ENCODE results near the gene PCDHGA6. TPM values are rescaled to one million over a fixed set of nuclear protein-coding genes. Genes with fewer than 3 reads are reported as not detected.
"Not testable (repeated sequence)": the region's sequence is repeated elsewhere in the genome, so short reads cannot be mapped to it uniquely, and the experiment has no call there.

The PCDHGA6 gene
- total RNA-seq, 1 donor from 2014 or later: 0.60 TPM

DNA sequence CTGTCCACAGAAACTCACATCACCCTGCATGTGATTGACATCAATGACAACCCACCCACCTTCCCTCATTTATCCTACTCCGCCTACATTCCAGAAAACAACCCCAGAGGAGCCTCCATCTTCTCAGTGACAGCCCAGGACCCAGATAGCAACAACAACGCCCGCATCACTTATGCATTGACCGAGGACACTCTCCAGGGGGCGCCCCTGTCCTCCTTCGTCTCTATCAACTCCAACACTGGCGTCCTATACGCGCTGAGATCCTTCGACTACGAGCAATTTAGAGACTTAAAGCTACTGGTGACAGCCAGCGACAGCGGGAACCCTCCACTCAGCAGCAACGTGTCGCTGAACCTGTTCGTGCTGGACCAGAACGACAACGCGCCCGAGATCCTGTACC lies 28.4 kb upstream of the PCDHGA6 start:
- Mint-ChIP-seq H3K9me3 (ENCODE audit: low read depth) (peaks cover 39% of the 10 kb centered on the region), H3K4me3 (ENCODE audit: low read depth) (no peak overlapping the region), H3K36me3 (ENCODE audit: insufficient read depth) (peaks cover 8% of the 10 kb centered on the region), H3K4me1 (ENCODE audit: low read depth) (no peaks in the 10 kb centered on the region), H3K27me3 (no peaks in the 10 kb centered on the region), H3K27ac (no peak overlapping the region)
- TF ChIP-seq, protein P1, sequence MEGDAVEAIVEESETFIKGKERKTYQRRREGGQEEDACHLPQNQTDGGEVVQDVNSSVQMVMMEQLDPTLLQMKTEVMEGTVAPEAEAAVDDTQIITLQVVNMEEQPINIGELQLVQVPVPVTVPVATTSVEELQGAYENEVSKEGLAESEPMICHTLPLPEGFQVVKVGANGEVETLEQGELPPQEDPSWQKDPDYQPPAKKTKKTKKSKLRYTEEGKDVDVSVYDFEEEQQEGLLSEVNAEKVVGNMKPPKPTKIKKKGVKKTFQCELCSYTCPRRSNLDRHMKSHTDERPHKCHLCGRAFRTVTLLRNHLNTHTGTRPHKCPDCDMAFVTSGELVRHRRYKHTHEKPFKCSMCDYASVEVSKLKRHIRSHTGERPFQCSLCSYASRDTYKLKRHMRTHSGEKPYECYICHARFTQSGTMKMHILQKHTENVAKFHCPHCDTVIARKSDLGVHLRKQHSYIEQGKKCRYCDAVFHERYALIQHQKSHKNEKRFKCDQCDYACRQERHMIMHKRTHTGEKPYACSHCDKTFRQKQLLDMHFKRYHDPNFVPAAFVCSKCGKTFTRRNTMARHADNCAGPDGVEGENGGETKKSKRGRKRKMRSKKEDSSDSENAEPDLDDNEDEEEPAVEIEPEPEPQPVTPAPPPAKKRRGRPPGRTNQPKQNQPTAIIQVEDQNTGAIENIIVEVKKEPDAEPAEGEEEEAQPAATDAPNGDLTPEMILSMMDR (IDR thresholded peaks at IDR 0.05; ENCODE audit: unreplicated experiment): no peak
- DNase-seq (ENCODE audit: low spot score, unreplicated experiment): no peak

DNA sequence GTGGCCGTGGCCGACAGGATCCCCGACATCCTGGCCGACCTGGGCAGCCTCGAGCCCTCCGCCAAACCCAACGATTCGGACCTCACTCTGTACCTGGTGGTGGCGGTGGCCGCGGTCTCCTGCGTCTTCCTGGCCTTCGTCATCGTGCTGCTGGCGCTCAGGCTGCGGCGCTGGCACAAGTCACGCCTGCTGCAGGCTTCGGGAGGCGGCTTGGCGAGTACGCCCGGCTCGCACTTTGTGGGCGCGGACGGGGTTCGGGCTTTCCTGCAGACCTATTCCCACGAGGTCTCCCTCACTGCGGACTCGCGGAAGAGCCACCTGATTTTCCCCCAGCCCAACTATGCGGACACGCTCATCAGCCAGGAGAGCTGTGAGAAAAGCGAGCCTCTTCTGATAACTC lies 27.7 kb upstream of the PCDHGA6 start:
- not testable (repeated sequence) for H3K4me3 Mint-ChIP-seq (ENCODE audit: low read depth)

DNA sequence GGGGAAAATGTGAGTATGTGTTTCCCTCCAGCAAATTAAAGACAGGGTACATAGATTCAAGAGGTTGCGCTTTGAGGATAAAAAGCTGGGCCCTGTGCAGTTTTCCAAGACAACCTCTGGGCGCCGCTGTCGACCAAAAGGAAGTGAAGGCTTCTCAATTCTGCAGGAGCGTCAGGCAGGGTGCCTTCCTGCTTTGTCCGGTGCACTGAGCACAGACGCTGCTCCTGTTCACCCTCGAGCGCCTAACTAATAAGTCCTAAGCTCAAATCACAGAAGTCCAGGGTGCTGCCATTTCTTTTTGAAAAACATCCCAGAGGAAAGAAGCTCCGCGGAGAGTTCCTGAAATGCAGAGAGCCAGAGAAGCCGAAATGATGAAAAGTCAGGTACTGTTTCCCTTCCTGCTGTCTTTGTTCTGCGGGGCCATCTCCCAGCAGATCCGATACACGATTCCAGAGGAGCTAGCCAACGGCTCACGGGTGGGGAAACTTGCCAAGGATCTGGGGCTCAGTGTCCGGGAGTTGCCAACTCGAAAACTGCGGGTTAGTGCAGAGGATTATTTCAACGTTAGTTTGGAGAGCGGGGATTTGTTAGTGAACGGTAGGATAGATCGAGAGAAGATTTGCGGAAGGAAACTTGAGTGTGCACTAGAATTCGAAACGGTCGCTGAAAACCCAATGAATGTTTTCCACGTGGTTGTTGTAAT lies 23.6 kb upstream of the PCDHGA6 start, which contains the start of gene PCDHGB1:
Gene PCDHGB1, plus strand, starts transcription at position 183 of the 703 bp plus-strand sequence. Its CDS starts 162 bp downstream, at position 345.
- Mint-ChIP-seq H3K9me3 (ENCODE audit: low read depth) (peaks cover 32% of the 10 kb centered on the region), H3K27ac (no peak within 1 kb of the TSS), H3K27me3 (no peaks in the 10 kb centered on the region), H3K4me1 (ENCODE audit: low read depth) (no peaks in the 10 kb centered on the region), H3K36me3 (ENCODE audit: insufficient read depth) (peaks cover 9% of the 10 kb centered on the region), H3K4me3 (ENCODE audit: low read depth) (peak within 1 kb of the TSS; percentile 37)
- TF ChIP-seq, protein P1 (IDR thresholded peaks at IDR 0.05; ENCODE audit: unreplicated experiment): peak; percentile 22
- DNase-seq (ENCODE audit: low spot score, unreplicated experiment): no peak

More for the DNA sequence above, 27.7 kb upstream of the PCDHGA6 start:
- H3K9me3 Mint-ChIP-seq (ENCODE audit: low read depth): peaks cover 40% of the 10 kb centered on the region
- not testable (repeated sequence) for H3K27ac Mint-ChIP-seq; H3K4me1 Mint-ChIP-seq (ENCODE audit: low read depth); DNase-seq (ENCODE audit: low spot score, unreplicated experiment); H3K27me3 Mint-ChIP-seq; H3K36me3 Mint-ChIP-seq (ENCODE audit: insufficient read depth)

DNA sequence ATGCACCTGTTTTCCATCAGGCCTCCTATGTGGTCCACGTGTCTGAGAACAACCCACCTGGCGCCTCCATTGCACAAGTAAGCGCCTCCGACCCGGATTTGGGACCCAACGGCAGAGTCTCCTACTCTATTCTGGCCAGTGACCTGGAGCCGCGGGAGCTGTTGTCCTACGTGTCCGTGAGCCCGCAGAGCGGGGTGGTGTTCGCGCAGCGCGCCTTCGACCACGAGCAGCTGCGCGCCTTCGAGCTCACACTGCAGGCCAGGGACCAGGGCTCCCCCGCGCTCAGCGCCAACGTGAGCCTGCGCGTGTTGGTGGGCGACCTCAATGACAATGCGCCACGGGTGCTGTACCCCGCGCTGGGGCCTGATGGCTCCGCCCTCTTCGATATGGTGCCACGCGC lies 22.1 kb upstream of the PCDHGA6 start:
- Mint-ChIP-seq H3K36me3 (ENCODE audit: insufficient read depth) (peaks cover 10% of the 10 kb centered on the region), H3K4me3 (ENCODE audit: low read depth) (no peak overlapping the region), H3K9me3 (ENCODE audit: low read depth) (peaks cover 38% of the 10 kb centered on the region), H3K27ac (no peak overlapping the region), H3K4me1 (ENCODE audit: low read depth) (no peaks in the 10 kb centered on the region), H3K27me3 (no peaks in the 10 kb centered on the region)
- DNase-seq (ENCODE audit: low spot score, unreplicated experiment): no peak
- TF ChIP-seq, protein P1 (IDR thresholded peaks at IDR 0.05; ENCODE audit: unreplicated experiment): no peak

DNA sequence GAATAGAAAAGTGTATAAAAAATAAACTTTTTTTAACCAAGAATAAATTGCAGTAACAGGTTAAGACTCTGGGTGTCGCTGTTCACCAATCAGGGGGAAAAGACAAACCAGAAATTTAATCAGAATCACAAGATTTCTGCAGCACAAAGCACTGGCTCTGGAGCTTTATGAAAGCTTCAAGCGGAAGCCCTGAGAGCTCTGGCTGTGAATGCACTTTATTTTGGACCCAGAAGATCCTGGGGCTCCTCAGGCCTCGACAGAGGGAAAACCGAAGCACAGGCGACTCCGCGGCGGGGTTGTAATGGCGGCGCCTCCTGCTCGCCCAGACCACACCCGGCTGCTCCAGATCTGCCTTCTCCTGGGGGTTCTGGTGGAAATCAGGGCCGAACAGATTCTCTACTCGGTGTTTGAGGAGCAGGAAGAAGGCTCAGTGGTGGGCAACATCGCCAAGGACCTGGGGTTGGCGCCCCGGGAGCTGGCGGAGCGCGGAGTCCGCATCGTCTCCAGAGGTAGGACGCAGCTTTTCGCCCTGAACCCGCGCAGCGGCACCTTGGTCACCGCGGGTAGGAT lies 18.7 kb upstream of the PCDHGA6 start, which contains the start of gene PCDHGA4:
Gene PCDHGA4, plus strand, starts transcription at position 122 of the 570 bp plus-strand sequence. Its CDS starts 87 bp downstream, at position 209.
- H3K27me3 Mint-ChIP-seq: no peaks in the 10 kb centered on the region
- TF ChIP-seq, protein P1 (IDR thresholded peaks at IDR 0.05; ENCODE audit: unreplicated experiment): peak; percentile 16
- H3K9me3 Mint-ChIP-seq (ENCODE audit: low read depth): peaks cover 40% of the 10 kb centered on the region
- DNase-seq (ENCODE audit: low spot score, unreplicated experiment): no peak
- no peak within 1 kb of the TSS for H3K4me3 Mint-ChIP-seq (ENCODE audit: low read depth)
- H3K27ac Mint-ChIP-seq: no peak within 1 kb of the TSS
- H3K4me1 Mint-ChIP-seq (ENCODE audit: low read depth): no peaks in the 10 kb centered on the region
- peaks cover 13% of the 10 kb centered on the region for H3K36me3 Mint-ChIP-seq (ENCODE audit: insufficient read depth)

Data from progenitor cell of endocrine pancreas (in vitro differentiated cells).